GM23338 (cell line): Measurements from ENCODE around the gene NDUFAF7. TPM values are rescaled to one million over a fixed set of nuclear protein-coding genes. Genes with fewer than 3 reads are reported as not detected.

Experiments used
- ATAC-seq: fragments of 200-7000 bp; cut with Tn5 transposase; 3 replicates; pipeline ENCODE4 v1.9.1; 2020
- DNase-seq: peaks from one replicate; pipeline ENCODE4 v3.0.0-alpha.2; 2015; ENCODE audit warnings: low spot score
- H2AFZ ChIP-seq: fragments of 200-600 bp; sonication (generic); 2 replicates; pipeline ENCODE4 v1.8.0; 2016; ENCODE audit warnings: antibody characterized with exemption, mild to moderate bottlenecking, moderate library complexity
- H3F3A ChIP-seq: fragments of 200-600 bp; sonication (generic); replicated peaks from 2 replicates; pipeline ENCODE4 v1.8.0; 2017; ENCODE audit warnings: antibody characterized with exemption, mixed run types, low read depth
- H3K27ac ChIP-seq: fragments of 200-600 bp; sonication (generic); 2 replicates; pipeline ENCODE4 v1.6.1; 2016; ENCODE audit warnings: low read depth
- H3K27me3 ChIP-seq: fragments of 200-600 bp; sonication (generic); 2 replicates; pipeline ENCODE4 v1.8.0; 2016; ENCODE audit warnings: mild to moderate bottlenecking, mixed run types, moderate library complexity; ENCODE audit not compliant: insufficient read depth
- H3K36me3 ChIP-seq: fragments of 200-600 bp; sonication (generic); 2 replicates; pipeline ENCODE4 v1.8.0; 2016; ENCODE audit warnings: mild to moderate bottlenecking; ENCODE audit not compliant: insufficient read depth
- H3K4me1 ChIP-seq: fragments of 200-600 bp; sonication (generic); 2 replicates; pipeline ENCODE4 v1.8.0; 2016; ENCODE audit warnings: mild to moderate bottlenecking, moderate library complexity; ENCODE audit not compliant: insufficient read depth
- H3K4me2 ChIP-seq: fragments of 200-600 bp; sonication (generic); 2 replicates; pipeline ENCODE4 v1.7.1; 2017; ENCODE audit warnings: mixed run types
- H3K4me3 ChIP-seq: fragments of 200-600 bp; sonication (generic); 2 replicates; pipeline ENCODE4 v1.6.1; 2016; ENCODE audit warnings: mixed run types
- H3K79me2 ChIP-seq: fragments of 200-600 bp; sonication (generic); replicated peaks from 2 replicates; pipeline ENCODE4 v1.8.0; 2017; ENCODE audit warnings: mild to moderate bottlenecking; ENCODE audit not compliant: insufficient read depth
- H3K9me2 ChIP-seq: fragments of 200-600 bp; sonication (generic); 2 replicates; pipeline ENCODE4 v1.8.0; 2017; ENCODE audit not compliant: insufficient read depth
- H4K20me1 ChIP-seq: fragments of 200-600 bp; sonication (generic); replicated peaks from 2 replicates; pipeline ENCODE4 v1.8.0; 2017; ENCODE audit warnings: mild to moderate bottlenecking; ENCODE audit not compliant: insufficient read depth
- H3K27ac Mint-ChIP-seq: 2 replicates; pipeline ENCODE4 v1.8.0; 2020; ENCODE audit warnings: inconsistent platforms, mild to moderate bottlenecking, moderate library complexity, mixed read lengths
- H3K27me3 Mint-ChIP-seq: 3 replicates; pipeline ENCODE4 v1.8.0; 2022; ENCODE audit warnings: low read depth, mild to moderate bottlenecking, moderate library complexity, mixed read lengths, inconsistent platforms; ENCODE audit not compliant: insufficient read depth, poor library complexity
- H3K36me3 Mint-ChIP-seq: 3 replicates; pipeline ENCODE4 v1.8.0; 2021; ENCODE audit warnings: low read depth, mild to moderate bottlenecking, inconsistent platforms, moderate library complexity, mixed read lengths
- H3K4me1 Mint-ChIP-seq: 3 replicates; pipeline ENCODE4 v1.8.0; 2020; ENCODE audit warnings: mild to moderate bottlenecking, inconsistent platforms, mixed read lengths
- H3K4me3 Mint-ChIP-seq: 3 replicates; pipeline ENCODE4 v1.8.0; 2021; ENCODE audit warnings: moderate library complexity, mild to moderate bottlenecking, inconsistent platforms, mixed read lengths
- H3K9me3 Mint-ChIP-seq: 3 replicates; pipeline ENCODE4 v1.8.0; 2020; ENCODE audit warnings: moderate library complexity, mild to moderate bottlenecking, inconsistent platforms, mixed read lengths
- ETS1 ChIP-seq: IDR thresholded peaks from 2 replicates; pipeline ENCODE4 v1.6.1; 2016; ENCODE audit warnings: antibody characterized with exemption
- JUNB ChIP-seq: IDR thresholded peaks from one replicate; pipeline ENCODE4 v1.6.1; 2016; ENCODE audit warnings: antibody characterized with exemption; ENCODE audit not compliant: unreplicated experiment
- NANOG ChIP-seq: IDR thresholded peaks from 2 replicates; pipeline ENCODE4 v1.6.1; 2016; ENCODE audit warnings: antibody characterized with exemption, borderline replicate concordance
- POLR2AphosphoS5 ChIP-seq: IDR thresholded peaks from 2 replicates; pipeline ENCODE4 v1.6.1; 2016; ENCODE audit warnings: antibody characterized with exemption, low read depth
- REST ChIP-seq: IDR thresholded peaks from one replicate; pipeline ENCODE4 v1.6.1; 2018; ENCODE audit warnings: antibody characterized with exemption; ENCODE audit not compliant: unreplicated experiment
- ZNF331 ChIP-seq: fragments of 250-450 bp; sonication (Bioruptor Pico); IDR thresholded peaks from 2 replicates; pipeline ENCODE4 v1.5.0; 2020; ENCODE audit warnings: low read depth, mild to moderate bottlenecking, moderate library complexity
- ZNF462 ChIP-seq: fragments of 250-450 bp; sonication (Bioruptor Pico); IDR thresholded peaks from 2 replicates; pipeline ENCODE4 v1.5.0; 2020; ENCODE audit warnings: mild to moderate bottlenecking, moderate library complexity
- polyA plus RNA-seq: library from polyadenylated mRNA; unstranded; fragments of >200 nt; fragmentation: Nextera tagmentation; extraction: Ambion mirVana; gene quantifications from 2 replicates; pipeline ENCODE4 v1.2.1, GENCODE V29; 2016
- total RNA-seq: library from RNA; depleted of rRNA; stranded (reverse); fragments of >200 nt; shearing (Covaris generic); gene quantifications from 2 replicates; pipeline ENCODE4 v1.2.3, GENCODE V29; 2014

Gene NDUFAF7
- total and polyA plus RNA-seq, 2 experiments from 2014 or later: 47.4 to 58.2 TPM

- H3K27ac Mint-ChIP-seq: no peak overlapping the region
- TF ChIP-seq REST: no peak
- no peak for TF ChIP-seq ZNF331 (CRISPR knock-in tag)
- peaks cover 87% of the 10 kb centered on the region for H3K36me3 ChIP-seq
Observed at GRCh38 chr2:37244017-37244416, 12.6 kb downstream of the NDUFAF7 start.

GRCh38 chr2:37244755-37245154 is 13.3 kb downstream of the NDUFAF7 start:
- Mint-ChIP-seq H3K4me1 (no peaks in the 10 kb centered on the region), H3K36me3 (peaks cover 89% of the 10 kb centered on the region), H3K4me3 (no peak overlapping the region), H3K9me3 (no peaks in the 10 kb centered on the region), H3K27me3 (peaks cover 2% of the 10 kb centered on the region), H3K27ac (no peak overlapping the region)
- Histone ChIP-seq H3K79me2 (peaks cover 5% of the 10 kb centered on the region; the same call in 1 of the 2 replicates), H3K27me3 (no peaks in the 10 kb centered on the region), H3K4me1 (no peaks in the 10 kb centered on the region), H2AFZ (no peak overlapping the region), H3K9me2 (no peaks in the 10 kb centered on the region), H3K4me3 (no peak overlapping the region), H3K36me3 (peaks cover 83% of the 10 kb centered on the region), H4K20me1 (peaks cover 5% of the 10 kb centered on the region; the same call in 1 of the 2 replicates), H3K4me2 (no peak overlapping the region), H3K27ac (no peak overlapping the region), H3F3A (peaks cover 11% of the 10 kb centered on the region)
- no peak for DNase-seq
- no peak for ATAC-seq
- TF ChIP-seq NANOG (no peak), ETS1 (no peak), REST (no peak), JUNB (no peak), POLR2AphosphoS5 (no peak), ZNF462 (CRISPR knock-in tag) (no peak)

More at GRCh38 chr2:37244017-37244416, 12.6 kb downstream of the NDUFAF7 start:
- no peaks in the 10 kb centered on the region for H3K9me3 Mint-ChIP-seq
- H3K79me2 ChIP-seq: peaks cover 6% of the 10 kb centered on the region; the same call in 1 of the 2 replicates
- H3K27me3 Mint-ChIP-seq: peaks cover 2% of the 10 kb centered on the region
- no peak overlapping the region for H3K4me3 Mint-ChIP-seq
- H3K27ac ChIP-seq: peak overlapping the region; percentile 58; the same call in 1 of the 2 replicates
- H3F3A ChIP-seq: peaks cover 10% of the 10 kb centered on the region
- peaks cover 88% of the 10 kb centered on the region for H3K36me3 Mint-ChIP-seq
- no peak overlapping the region for H3K4me2 ChIP-seq
- H3K4me3 ChIP-seq: no peak overlapping the region
- DNase-seq (no peak), ATAC-seq (no peak)
- no peaks in the 10 kb centered on the region for H3K4me1 ChIP-seq
- H3K4me1 Mint-ChIP-seq: no peaks in the 10 kb centered on the region
- no peak overlapping the region for H2AFZ ChIP-seq
- H4K20me1 ChIP-seq: peaks cover 4% of the 10 kb centered on the region; the same call in 1 of the 2 replicates
- H3K9me2 ChIP-seq: no peaks in the 10 kb centered on the region
- H3K27me3 ChIP-seq: no peaks in the 10 kb centered on the region
